ENCODE data around the gene CCDC13. TPM values are rescaled to one million over a fixed set of nuclear protein-coding genes. Genes with fewer than 3 reads are reported as not detected.

Gene CCDC13
- total and polyA plus RNA-seq, 10 of the 15 experiments (the other 5 are each of a cell fraction or from before 2014, with no cell fraction given): 0.13 to 0.81 (median 0.30) TPM; not detected in 4

- no peak for TF ChIP-seq BMI1 (IDR thresholded peaks at IDR 0.05; ENCODE audit: borderline replicate concordance)
- TF ChIP-seq SIX5 (IDR thresholded peaks at IDR 0.05; ENCODE audit: low read depth, low read length, severe bottlenecking): no peak
- no peak for TF ChIP-seq CHD2 (IDR thresholded peaks at IDR 0.05; ENCODE audit: borderline replicate concordance, low read depth, low read length)
- no peak for TF ChIP-seq E2F4 (IDR thresholded peaks at IDR 0.05; ENCODE audit: low read depth, low read length)
- TF ChIP-seq TCF3 (IDR thresholded peaks at IDR 0.05; ENCODE audit: borderline replicate concordance, insufficient read depth, low read depth, low read length): no peak
These were observed 27.7 kb downstream of the CCDC13 start (continued) for GRCh38 chr3:42745291-42745745.

GRCh38 chr3:42743204-42743995 lies 29.7 kb downstream of the CCDC13 start:
- H3K9me3 ChIP-seq (replicated peaks; ENCODE audit: control insufficient read depth, insufficient read depth, low read length): no peaks in the 10 kb centered on the region
- POLR2A ChIA-PET: interaction anchor here (1.0 kb wide), 1 partner anchor 10 kb away, joined by 3 read pairs; no protein-coding TSS in a partner anchor
- SMC1A ChIA-PET (ENCODE audit: uncharacterized antibody, unreplicated experiment): interaction anchor here (0.8 to 3.0 kb wide), 6 partner anchors 15 to 202 kb away, joined by 3 to 27 read pairs (median 3); partner anchors contain the start of genes SEC22C and SS18L2
- TF ChIP-seq STAT1 (conservative IDR thresholded peaks at IDR 0.05) (no peak), HCFC1 (IDR thresholded peaks at IDR 0.05; ENCODE audit: low read length) (no peak), PAX5 (IDR thresholded peaks at IDR 0.05; ENCODE audit: borderline replicate concordance, low read depth, low read length) (no peak), NFXL1 (IDR thresholded peaks at IDR 0.05; ENCODE audit: borderline replicate concordance) (no peak), YY1 (IDR thresholded peaks at IDR 0.05; ENCODE audit: low read depth, low read length) (no peak), HSF1 (IDR thresholded peaks at IDR 0.05; ENCODE audit: low read depth, low read length) (no peak), MEF2B (IDR thresholded peaks at IDR 0.05; ENCODE audit: partially characterized antibody, poor library complexity, severe bottlenecking) (no peak), MEF2A (IDR thresholded peaks at IDR 0.05; ENCODE audit: insufficient read depth, low read depth, low read length) (no peak)
- RAD21 ChIA-PET (ENCODE audit: unreplicated experiment): interaction anchor here (0.6 to 2.6 kb wide), 4 partner anchors 97 to 163 kb away, joined by 3 to 15 read pairs (median 4); partner anchors contain the start of gene SEC22C
- no peaks in the 10 kb centered on the region for H4K20me1 ChIP-seq (ENCODE audit: control insufficient read depth, insufficient read depth)
- WGBS (ENCODE audit: insufficient coverage, insufficient replicate concordance, low lambda C conversion rate, missing lambda C conversion rate): 57% methylated on average over 7 of the region's 7 CpGs
- H3K36me3 ChIP-seq (ENCODE audit: control insufficient read depth in 2 of 2, insufficient read depth in 2 of 2, low read length in 1 of 2): no peaks in the 10 kb centered on the region
- no peak overlapping the region for H3K4me2 ChIP-seq (ENCODE audit: control insufficient read depth, insufficient read depth)
- in situ Hi-C loops (cut with MboI) (loop anchor here (10.0 kb wide), 1 partner anchor 169 kb away; no protein-coding TSS in a partner anchor), intact Hi-C loops (cut with micrococcal nuclease; ENCODE audit: unreplicated experiment) (loop anchor here (5.0 to 10.0 kb wide), 3 partner anchors 91 to 199 kb away; partner anchors contain the start of gene ZBTB47)
- CTCF ChIA-PET: interaction anchor here (0.7 to 4.2 kb wide), 17 partner anchors 11 to 496 kb away, joined by 3 to 30 read pairs (median 5); partner anchors contain the start of gene SEC22C
- H3K4me3 ChIP-seq: no peak overlapping the region
- H3K79me2 ChIP-seq (ENCODE audit: control insufficient read depth, insufficient read depth, low read length): no peaks in the 10 kb centered on the region
- FAIRE-seq: no peak
- no peaks in the 10 kb centered on the region for H3K4me1 ChIP-seq (ENCODE audit: control insufficient read depth, insufficient read depth, low read length)
- no peaks in the 10 kb centered on the region for H3K27me3 ChIP-seq (replicated peaks in 1 of 2; ENCODE audit: control insufficient read depth in 2 of 2, insufficient read depth in 2 of 2, low read length in 1 of 2)
- no peak overlapping the region for H3K9ac ChIP-seq (ENCODE audit: control insufficient read depth, insufficient read depth, low read length)
- ATAC-seq: no peak
- no peak overlapping the region for H3K27ac ChIP-seq (ENCODE audit: control insufficient read depth, insufficient read depth)
- H2AFZ ChIP-seq (ENCODE audit: control insufficient read depth, low read depth, low read length): no peak overlapping the region
- DNase-seq (ENCODE audit: low read depth, low spot score): no peak
- BruUV-seq (replicated peaks): no TSS peak

All from GM12878 (cell line).